ENCODE data around the gene CLDN16.

DNA sequence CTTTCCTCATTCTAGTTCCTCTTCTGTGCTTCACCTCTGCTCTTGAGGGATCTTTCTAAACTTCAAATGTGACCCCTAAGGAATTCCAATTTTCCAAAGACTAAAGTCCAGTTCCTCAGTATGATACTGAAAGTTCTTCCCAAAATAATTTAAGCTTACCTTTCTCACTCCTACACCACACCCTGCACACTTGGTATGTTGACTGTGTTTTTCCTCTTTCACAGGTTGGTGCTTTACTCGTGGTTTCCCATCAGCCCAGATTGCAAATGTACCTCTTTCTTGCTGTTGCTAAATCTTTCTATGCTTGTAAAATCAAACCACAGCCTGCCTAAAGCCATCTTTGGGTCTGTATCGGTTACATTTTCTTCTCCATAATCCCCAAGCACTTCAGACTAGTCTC lies 30.5 kb upstream of the CLDN16 start:
- TF ChIP-seq PAX5 (IDR thresholded peaks at IDR 0.05; ENCODE audit: insufficient read depth, low read length, severe bottlenecking) (no peak), POLR2AphosphoS5 (IDR thresholded peaks at IDR 0.05; ENCODE audit: low read depth, low read length) (no peak), POLR2A (IDR thresholded peaks at IDR 0.05; ENCODE audit: low read depth, low read length) (no peak)

All from GM12891 (cell line).